KOPT-K1 (cell line): ENCODE results near the gene PRDM2.

Experiments used
- H3K27ac ChIP-seq: fragments of 200-600 bp; sonication (generic); 2 replicates; pipeline ENCODE4 v1.5.1; 2016; ENCODE audit warnings: antibody characterized with exemption, mild to moderate bottlenecking, low read depth, low read length; ENCODE audit not compliant: poor library complexity, severe bottlenecking
- H3K36me3 ChIP-seq: fragments of 200-600 bp; sonication (generic); 2 replicates; pipeline ENCODE4 v1.5.1; 2017; ENCODE audit warnings: antibody characterized with exemption, mild to moderate bottlenecking, low read length, moderate library complexity; ENCODE audit not compliant: insufficient read depth
- H3K9me3 ChIP-seq: fragments of 200-600 bp; sonication (generic); 2 replicates; pipeline ENCODE4 v1.5.1; 2017; ENCODE audit warnings: antibody characterized with exemption, low read length, mild to moderate bottlenecking; ENCODE audit not compliant: insufficient read depth, poor library complexity, severe bottlenecking

The PRDM2 gene

DNA sequence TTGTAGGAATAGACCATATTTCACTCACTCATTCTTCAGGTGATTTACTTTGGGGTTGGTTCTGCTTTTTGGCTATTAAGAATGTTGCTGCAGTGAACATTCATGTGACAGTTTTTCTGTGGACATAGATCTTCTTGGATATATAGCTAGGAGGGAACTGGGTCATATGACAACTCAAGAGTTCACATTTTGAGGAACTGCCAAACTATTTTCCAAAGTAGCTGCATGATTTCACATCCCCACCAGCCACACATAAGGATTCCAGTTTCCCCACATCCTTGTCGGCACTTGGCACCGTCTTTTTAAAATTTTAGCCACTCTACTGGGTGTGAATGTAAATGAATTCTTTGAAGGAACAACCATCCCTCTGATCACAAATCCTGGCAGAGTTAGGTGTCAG lies 126.0 kb downstream of the PRDM2 start:
- H3K9me3 ChIP-seq, result no peaks in the 10 kb centered on the region
- no peak overlapping the region for H3K27ac ChIP-seq
- H3K36me3 ChIP-seq, result no peaks in the 10 kb centered on the region

DNA sequence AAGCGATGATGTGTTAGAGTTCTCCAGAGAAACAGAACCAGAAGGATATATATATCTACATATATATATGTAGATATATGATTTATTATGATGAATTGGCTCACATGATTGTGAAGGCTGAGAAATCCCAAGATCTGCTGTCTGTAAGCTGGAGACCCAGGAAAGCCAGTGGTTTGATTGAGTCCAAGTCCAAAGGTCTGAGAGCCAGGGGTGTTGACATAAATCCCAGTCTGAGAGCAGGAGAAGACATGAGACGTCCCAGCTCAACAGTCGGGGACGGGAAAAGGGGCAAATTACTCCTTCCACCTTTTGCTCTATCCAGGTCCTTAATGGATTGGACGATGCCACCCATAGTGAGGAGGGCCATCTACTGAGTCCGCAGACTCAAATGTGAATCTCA lies 126.6 kb downstream of the PRDM2 start:
- H3K9me3 ChIP-seq, result no peaks in the 10 kb centered on the region
- no peak overlapping the region for H3K27ac ChIP-seq
- H3K36me3 ChIP-seq, result no peaks in the 10 kb centered on the region

DNA sequence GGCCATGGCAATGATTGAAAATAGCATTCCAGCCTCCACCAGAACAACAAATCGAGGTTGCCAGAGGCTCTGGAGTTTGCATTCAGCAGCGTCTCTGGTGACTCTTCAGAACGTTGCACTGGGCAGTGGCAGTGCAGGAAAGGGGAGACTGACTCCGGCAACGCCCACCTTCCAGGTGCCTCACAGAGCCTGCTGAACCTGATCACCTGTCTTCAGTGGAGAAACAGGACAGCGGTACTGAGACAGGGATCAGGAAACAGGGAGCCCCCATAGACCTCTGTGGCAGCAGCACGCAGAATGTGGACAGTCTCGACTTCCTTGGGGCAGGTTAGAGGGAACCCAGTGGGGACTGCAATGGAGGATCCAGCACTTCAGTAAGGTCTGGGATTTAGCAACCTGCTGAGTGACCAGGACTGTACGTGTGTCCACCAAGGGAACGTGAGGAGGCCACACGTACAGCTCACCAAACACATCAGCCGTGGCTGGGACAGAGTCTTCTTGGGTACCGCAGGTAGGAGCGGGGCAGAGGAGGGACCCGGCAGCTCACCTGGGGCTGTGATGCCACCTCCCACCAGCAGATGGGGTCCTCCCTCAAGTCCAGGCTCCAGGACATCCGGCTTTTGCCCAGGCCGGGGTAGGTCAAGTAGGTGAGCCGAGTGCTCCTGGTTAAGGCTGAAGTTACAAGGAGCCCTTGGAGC lies 128.6 kb downstream of the PRDM2 start:
- H3K9me3 ChIP-seq, result no peaks in the 10 kb centered on the region
- H3K27ac ChIP-seq, result no peak overlapping the region
- H3K36me3 ChIP-seq, result no peaks in the 10 kb centered on the region

DNA sequence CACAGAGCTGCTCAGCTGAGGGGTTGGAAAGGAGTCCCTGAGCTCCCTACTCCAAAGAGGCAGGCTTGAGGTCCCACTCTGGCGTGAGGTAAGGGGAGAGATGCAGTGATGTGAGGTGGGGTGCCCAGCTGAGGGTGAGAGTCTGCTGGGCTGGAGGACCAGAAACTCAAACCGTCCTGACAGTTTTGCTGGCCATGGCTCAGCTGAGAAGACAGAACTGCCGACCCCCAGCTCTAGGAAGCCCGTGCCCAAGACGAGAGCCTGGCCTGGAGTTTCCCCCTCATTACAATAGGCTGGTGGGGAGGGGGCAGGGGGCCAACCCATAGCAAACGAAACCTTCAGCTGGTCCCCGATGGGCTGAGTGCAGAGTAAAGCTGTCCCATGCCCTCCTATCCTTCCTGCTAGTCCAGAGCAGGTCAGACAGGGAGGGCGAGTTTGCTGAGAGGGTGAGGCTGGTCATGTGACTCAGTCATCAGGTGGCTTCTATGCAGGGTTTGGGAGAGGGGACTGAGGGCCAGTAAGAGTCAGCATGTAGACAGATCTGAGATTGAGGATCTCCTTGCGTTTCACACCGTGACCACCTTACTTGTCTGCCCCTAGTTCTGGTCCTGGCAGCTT lies 129.3 kb downstream of the PRDM2 start:
- Histone ChIP-seq H3K36me3 (no peaks in the 10 kb centered on the region), H3K27ac (no peak overlapping the region), H3K9me3 (no peaks in the 10 kb centered on the region)

DNA sequence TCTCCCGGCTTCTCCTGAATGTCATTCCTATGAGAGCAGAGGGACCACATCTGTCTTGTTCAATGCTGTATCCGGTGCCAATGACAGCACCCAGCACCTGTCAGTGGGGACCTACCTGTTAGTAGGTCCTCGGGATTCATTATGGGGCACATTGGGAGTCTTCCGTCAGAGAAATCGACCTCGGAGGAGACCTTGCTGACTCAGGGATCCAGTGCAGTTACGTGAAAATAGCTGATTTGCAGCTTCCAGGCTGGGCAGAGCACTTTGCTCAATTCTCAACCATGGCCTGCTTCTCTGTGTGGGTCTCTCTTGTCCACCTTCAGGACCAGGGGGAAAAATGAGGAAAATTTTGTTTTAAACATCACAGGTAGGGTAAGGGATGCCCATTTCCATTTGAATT lies 130.2 kb downstream of the PRDM2 start:
- Histone ChIP-seq H3K9me3 (no peaks in the 10 kb centered on the region), H3K36me3 (no peaks in the 10 kb centered on the region), H3K27ac (no peak overlapping the region)

DNA sequence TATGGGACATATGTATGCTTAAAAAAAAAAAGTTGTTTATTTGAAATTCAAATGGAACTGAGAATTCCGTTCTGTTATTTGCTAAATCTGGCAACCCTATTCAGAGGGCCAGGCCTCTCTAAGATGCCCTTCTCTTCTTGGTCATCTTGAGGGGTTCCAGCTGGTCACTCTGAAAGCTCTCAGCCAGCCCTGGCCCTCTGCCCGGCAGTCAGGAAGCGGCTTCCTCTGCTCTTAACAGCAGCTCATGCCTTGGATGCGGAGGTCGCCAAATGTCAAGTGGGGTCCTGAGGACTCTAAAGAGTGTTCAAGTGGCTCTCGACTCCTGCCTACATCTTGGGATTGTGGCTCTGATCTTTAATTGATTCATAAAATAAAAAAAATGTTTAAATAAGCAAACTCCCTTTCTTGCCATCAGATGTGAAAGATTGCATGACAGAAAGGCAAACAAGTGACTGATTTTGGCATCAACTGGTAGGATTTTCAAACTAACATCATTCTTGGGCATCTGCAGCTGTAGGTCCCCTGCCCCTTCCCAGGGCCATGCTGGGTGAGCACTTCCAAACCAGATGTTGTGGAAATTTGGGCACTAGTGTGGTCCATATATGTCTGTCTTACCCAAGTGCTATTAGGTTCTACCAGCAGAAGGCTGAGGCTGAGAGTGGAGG lies 130.8 kb downstream of the PRDM2 start:
- H3K27ac ChIP-seq, result no peak overlapping the region

DNA sequence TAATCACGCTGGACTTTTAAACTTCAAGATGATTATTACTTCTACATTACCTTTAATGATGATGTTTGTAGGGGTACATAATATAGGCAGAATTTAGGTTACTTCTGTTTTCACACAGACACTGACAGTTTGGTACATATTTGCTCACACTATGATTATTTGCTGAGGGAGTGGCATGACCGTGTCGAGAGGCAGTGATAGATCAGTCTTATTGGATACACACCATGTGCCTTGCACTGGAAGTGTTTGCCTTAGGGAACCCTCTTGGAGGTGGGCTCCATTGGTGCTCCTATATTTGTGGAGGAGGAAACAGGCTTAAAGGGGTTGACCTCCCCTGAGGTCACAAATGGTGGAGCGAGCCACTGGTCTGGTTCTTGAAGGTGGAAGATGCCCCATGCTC lies 132.1 kb downstream of the PRDM2 start:
- Histone ChIP-seq H3K27ac (no peak overlapping the region), H3K9me3 (no peaks in the 10 kb centered on the region), H3K36me3 (no peaks in the 10 kb centered on the region)

More for the DNA sequence above, 130.8 kb downstream of the PRDM2 start:
- no peaks in the 10 kb centered on the region for H3K9me3 ChIP-seq
- H3K36me3 ChIP-seq, result no peaks in the 10 kb centered on the region

DNA sequence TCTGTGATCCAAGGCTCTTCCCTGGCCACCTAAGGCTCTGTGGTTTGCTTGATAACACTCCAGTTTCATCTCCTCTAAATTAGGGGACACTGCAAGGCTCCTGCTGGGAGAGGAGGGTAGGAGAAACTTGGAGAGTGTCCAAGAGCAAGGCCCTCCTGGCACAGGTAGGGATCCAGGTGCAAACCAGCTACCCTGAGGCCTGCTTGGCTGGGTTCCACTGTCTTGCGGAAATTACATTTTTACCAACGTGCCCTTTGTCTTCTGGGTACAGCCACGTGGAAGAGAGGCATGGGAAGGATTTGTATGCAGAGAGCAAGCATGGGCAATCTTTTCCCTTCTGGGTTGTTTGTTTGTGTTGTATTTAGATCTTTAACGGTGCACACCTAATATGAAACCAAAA lies 132.5 kb downstream of the PRDM2 start:
- no peaks in the 10 kb centered on the region for H3K36me3 ChIP-seq
- H3K9me3 ChIP-seq, result no peaks in the 10 kb centered on the region
- H3K27ac ChIP-seq, result no peak overlapping the region

DNA sequence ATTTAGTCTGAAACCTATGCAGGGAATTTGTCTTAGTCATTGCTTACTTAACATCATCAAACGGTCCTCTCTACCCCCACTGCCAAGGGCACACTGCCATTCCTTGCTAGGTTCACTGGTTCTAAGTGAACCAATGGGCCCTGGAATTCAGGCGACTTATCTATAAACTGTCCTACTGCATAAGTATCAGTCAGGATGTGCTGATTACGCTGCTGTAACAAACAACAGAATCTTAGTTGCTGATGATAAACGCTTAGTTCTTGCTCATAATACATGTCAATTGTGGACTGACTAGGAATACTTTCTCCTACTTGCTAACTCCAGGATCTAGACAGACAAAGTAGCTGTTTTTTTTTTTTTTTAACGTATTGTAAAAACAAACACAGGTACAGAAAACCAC lies 136.1 kb downstream of the PRDM2 start:
- H3K27ac ChIP-seq, result no peak overlapping the region

DNA sequence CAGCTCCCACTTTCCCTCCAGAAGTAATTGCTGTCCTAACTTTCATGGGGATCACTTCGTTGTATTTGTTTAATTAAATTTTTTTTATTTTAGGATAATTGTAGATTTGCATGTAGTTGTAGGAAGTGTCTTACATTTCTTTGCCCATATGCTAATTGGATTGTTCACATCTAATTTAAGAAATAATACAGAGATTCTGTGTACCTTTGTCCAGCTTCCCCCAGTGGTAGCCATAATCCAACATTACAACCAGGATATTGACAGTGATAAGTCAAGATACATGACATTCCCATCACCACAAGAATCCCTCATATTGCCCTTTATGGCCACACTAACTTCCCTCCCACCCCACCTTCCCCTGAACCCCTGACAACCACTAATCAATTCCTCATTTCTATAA lies 136.6 kb downstream of the PRDM2 start:
- H3K9me3 ChIP-seq, result no peaks in the 10 kb centered on the region
- no peaks in the 10 kb centered on the region for H3K36me3 ChIP-seq
- H3K27ac ChIP-seq, result no peak overlapping the region

More for the DNA sequence above, 136.1 kb downstream of the PRDM2 start:
- Histone ChIP-seq H3K9me3 (no peaks in the 10 kb centered on the region), H3K36me3 (no peaks in the 10 kb centered on the region)

DNA sequence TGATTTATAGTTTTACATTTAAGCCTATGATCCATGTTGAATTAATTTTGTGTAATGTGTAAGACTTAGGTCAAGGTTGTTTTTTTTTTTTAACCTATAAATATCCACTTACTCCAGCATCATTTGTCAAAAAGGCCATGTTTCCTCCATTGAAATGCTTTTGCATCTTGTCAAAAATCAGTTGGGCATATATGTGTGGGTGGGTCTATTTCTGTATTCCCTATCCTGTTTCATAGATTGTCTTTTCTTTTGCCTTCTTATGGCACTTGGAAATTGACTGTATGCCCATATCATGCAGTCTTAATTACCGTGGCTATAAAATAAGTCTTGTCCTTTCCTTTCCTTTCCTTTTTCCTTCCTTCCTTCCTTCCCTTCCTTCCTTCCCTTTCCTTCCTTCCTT lies 138.2 kb downstream of the PRDM2 start:
- Histone ChIP-seq H3K27ac (no peak overlapping the region), H3K9me3 (no peaks in the 10 kb centered on the region), H3K36me3 (no peaks in the 10 kb centered on the region)

DNA sequence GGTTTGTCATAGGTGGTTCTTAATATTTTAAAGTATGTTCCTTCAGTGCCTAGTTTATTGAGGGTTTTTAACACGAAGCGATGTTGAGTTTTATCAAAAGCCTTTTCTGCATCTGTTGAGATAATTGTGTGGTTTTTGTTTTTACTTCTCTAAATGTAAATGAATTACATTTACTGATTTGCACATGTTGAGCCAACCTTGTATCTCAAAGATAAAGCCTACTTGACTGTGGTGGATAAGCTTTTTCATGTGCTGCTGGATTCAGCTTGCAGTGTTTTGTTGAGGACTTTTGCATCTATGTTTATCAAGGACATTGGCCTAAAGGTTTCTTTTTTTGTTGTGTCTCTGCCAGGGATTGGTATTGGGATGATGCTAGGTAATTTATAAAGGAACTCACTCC lies 142.5 kb downstream of the PRDM2 start:
- H3K9me3 ChIP-seq, result no peaks in the 10 kb centered on the region
- H3K36me3 ChIP-seq, result no peaks in the 10 kb centered on the region
- no peak overlapping the region for H3K27ac ChIP-seq

DNA sequence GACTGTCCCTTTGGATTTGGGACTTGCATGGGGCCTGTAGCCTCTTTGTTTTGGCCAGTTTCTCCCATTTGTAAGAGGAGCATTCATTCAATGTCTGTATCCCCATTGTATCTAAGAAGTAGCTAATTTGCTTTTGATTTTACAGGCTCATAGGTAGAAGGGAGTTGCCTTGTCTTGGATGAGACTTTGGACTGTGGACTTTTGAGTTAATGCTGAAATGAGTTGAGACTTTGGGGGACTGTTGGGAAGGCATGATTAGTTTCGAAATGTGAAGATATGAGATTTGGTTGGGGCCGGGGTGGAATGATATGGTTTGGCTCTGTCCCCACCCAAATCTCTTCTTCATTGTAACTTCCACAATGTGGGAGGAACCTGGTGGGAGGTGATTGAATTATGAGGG lies 151.7 kb downstream of the PRDM2 start:
- Histone ChIP-seq H3K9me3 (peaks cover 29% of the 10 kb centered on the region), H3K36me3 (no peaks in the 10 kb centered on the region), H3K27ac (no peak overlapping the region)

DNA sequence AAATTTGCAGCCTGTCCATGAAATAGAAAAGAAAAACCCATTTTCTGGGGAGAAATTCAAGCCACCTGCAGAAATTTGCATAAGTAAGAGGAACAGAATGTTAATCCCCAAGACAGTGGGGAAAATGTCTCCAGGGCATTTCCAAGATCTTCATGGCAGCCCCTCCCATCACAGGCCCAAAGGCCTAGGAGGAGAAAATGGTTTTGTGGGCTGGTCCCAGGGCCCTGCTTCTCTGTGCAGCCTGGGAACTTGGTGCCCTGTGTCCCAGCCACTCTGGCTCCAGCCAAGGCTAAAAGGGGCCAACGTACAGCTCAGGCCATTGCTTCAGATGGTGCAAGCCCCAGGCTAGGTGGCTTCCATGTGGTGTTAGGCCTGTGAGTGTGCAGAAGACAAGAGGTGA lies 155.6 kb downstream of the PRDM2 start:
- H3K36me3 ChIP-seq, result no peaks in the 10 kb centered on the region
- H3K9me3 ChIP-seq, result peaks cover 22% of the 10 kb centered on the region
- no peak overlapping the region for H3K27ac ChIP-seq

DNA sequence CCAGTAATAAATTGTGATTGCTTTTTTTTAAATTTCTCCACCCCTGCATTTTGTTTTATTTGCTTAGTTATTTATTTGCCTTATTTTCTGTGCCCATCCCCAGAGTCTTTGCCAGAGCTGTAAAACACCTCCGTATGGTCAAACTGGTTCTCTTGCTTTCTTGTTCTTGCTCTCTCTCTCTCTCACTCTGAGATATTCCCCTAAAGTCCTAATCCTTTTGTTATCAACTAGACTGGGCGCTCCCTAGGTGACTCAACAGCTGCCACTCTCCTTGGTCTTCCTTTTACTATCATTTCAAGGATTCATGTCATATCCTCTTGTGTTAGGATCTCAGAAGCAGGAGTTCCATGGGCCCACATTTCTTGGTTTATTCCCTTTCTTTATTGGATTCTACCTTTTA lies 160.0 kb downstream of the PRDM2 start:
- Histone ChIP-seq H3K27ac (no peak overlapping the region), H3K36me3 (no peaks in the 10 kb centered on the region), H3K9me3 (peaks cover 12% of the 10 kb centered on the region)

DNA sequence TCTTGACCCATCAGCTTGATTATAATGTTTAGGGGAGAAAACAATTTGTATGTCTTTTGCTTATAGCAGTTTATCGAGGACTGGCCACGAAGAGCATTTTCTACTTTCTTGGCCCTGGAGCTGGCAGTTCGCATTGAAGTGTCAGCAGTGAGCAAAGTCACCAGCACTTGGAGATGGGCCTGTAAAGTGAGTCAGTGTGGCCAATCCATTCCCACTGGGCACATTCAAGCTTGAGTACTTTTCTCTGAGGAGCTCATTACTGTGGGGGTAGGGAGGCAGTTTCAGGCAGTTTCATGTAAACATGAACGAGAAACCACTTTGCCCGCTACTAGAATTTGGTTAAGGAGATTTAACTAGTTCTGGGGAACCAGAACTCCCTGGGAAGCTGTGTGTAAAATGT lies 164.8 kb downstream of the PRDM2 start:
- Histone ChIP-seq H3K36me3 (no peaks in the 10 kb centered on the region), H3K27ac (no peak overlapping the region)

More for the DNA sequence above, 164.8 kb downstream of the PRDM2 start:
- H3K9me3 ChIP-seq, result no peaks in the 10 kb centered on the region
